Upper lobe of left lung (tissue), 6 donors: ENCODE data around the gene NFATC2. TPM values are rescaled to one million over a fixed set of nuclear protein-coding genes. Genes with fewer than 3 reads are reported as not detected.

Experiments
- ATAC-seq, 2 donors: fragments of 200-7000 bp; cut with Tn5 transposase; one replicate each; pipeline ENCODE4 v1.9.1; 2022; ENCODE audit warnings: mild to moderate bottlenecking in 2 of 2, moderate library complexity in 2 of 2; ENCODE audit not compliant: low FRiP score in 2 of 2
- DNase-seq, 2 donors: peaks; one replicate each; pipeline ENCODE4 v3.0.0-alpha.2; 2019 to 2020
- H3K27ac ChIP-seq, 4 donors: fragments of 200-600 bp; sonication (generic); one replicate each; pipeline ENCODE4 v1.5.1; 2016 to 2019
- H3K27me3 ChIP-seq, 4 donors: fragments of 200-600 bp; sonication (generic); one replicate each; pipeline ENCODE4 v1.5.1; 2017 to 2019
- H3K36me3 ChIP-seq, 4 donors: fragments of 200-600 bp; sonication (generic); one replicate each; pipeline ENCODE4 v1.5.1; 2016 to 2019
- H3K4me1 ChIP-seq, 4 donors: fragments of 200-600 bp; sonication (generic); one replicate each; pipeline ENCODE4 v1.5.1; 2018 to 2019
- H3K4me3 ChIP-seq, 4 donors: fragments of 200-600 bp; sonication (generic); one replicate each; pipeline ENCODE4 v1.5.1; 2017 to 2019; ENCODE audit warnings: mild to moderate bottlenecking in 2 of 4, moderate library complexity in 1 of 4
- H3K9me3 ChIP-seq, 4 donors: fragments of 200-600 bp; sonication (generic); one replicate each; pipeline ENCODE4 v1.5.1; 2018 to 2019
- CTCF ChIP-seq, 6 experiments: fragments of 450-650 bp in 4 of 6; fragments of 200-600 bp in 2 of 6; sonication (generic) in 2 of 6; IDR thresholded peaks; one replicate each; pipeline ENCODE4 v1.5.1; 2016 to 2019; ENCODE audit warnings: antibody characterized with exemption in 6 of 6
- EP300 ChIP-seq, 4 donors: sonication (generic); formaldehyde crosslinking; IDR thresholded peaks; one replicate each; pipeline ENCODE4 v1.5.1; 2017; ENCODE audit warnings: antibody characterized with exemption in 4 of 4, control low read depth in 2 of 4
- POLR2A ChIP-seq, 4 donors: fragments of 450-650 bp; IDR thresholded peaks; one replicate each; pipeline ENCODE4 v1.5.1; 2016 to 2017; ENCODE audit warnings: antibody characterized with exemption in 4 of 4, mild to moderate bottlenecking in 2 of 4
- POLR2AphosphoS5 ChIP-seq, 2 donors: sonication (generic); formaldehyde crosslinking; IDR thresholded peaks; one replicate each; pipeline ENCODE4 v1.5.1; 2017; ENCODE audit warnings: antibody characterized with exemption in 2 of 2
- WGBS, 2 donors: methylation state at CpG; one replicate each; pipeline ENCODE4 v1.1.5; 2017 to 2018; 5-methylcytosine and 5-hydroxymethylcytosine counted together
- total RNA-seq, 6 donors: library from RNA; depleted of rRNA in 4 of 6; stranded (reverse); fragments of >200 nt in 4 of 6; gene quantifications; one replicate each; pipeline versions ENCODE4 v1.1.0 to v1.2.1, GENCODE V29; 2016 to 2021
- donor health status: DM: no; HTN: no; CAD: no; lungs with moderate emphysema.
- donor health status: DM: no; HTN: yes; CAD: no; lungs with severe emphysema.

The NFATC2 gene
- total RNA-seq, 6 donors from 2014 or later = 5.1 to 28.1 (median 7.6) TPM

- H3K9me3 ChIP-seq = no peaks in the 10 kb centered on the region
- 1 to 2% methylated on average over 33 to 74 of the region's 76 CpGs for WGBS, 2 donors
- ATAC-seq = peak; percentile 56 to 86
- peak overlapping the region; percentile 61 to 84 (median 76) for H3K27ac ChIP-seq
- TF ChIP-seq CTCF (IDR thresholded peaks at IDR 0.05) (peak in 1 of 6 experiments; percentile 26), EP300 (IDR thresholded peaks at IDR 0.05) (no peak), POLR2AphosphoS5 (IDR thresholded peaks at IDR 0.05) (peak in 1 of 2 donors; percentile 32), POLR2A (IDR thresholded peaks at IDR 0.05) (peak in 1 of 4 donors; percentile 85)
- peak; percentile 34 to 89 for DNase-seq
- H3K4me3 ChIP-seq = peak overlapping the region in 3 of 4 donors; percentile 44 to 53 (median 47)
- peaks cover 0 to 17% (median 0%) of the 10 kb centered on the region in 4 donors for H3K27me3 ChIP-seq
- H3K36me3 ChIP-seq = no peaks in the 10 kb centered on the region
- H3K4me1 ChIP-seq = peaks cover 24 to 37% (median 33%) of the 10 kb centered on the region in 4 donors
These were observed 20.0 kb upstream of the NFATC2 start for GRCh38 chr20:51562332-51563173.

- H3K36me3 ChIP-seq = no peaks in the 10 kb centered on the region
- peak overlapping the region; percentile 61 to 84 (median 76) for H3K27ac ChIP-seq
- DNase-seq (no peak), ATAC-seq (peak in 1 of 2 donors; percentile 20)
- no peak for TF ChIP-seq EP300 (IDR thresholded peaks at IDR 0.05)
- TF ChIP-seq POLR2A (IDR thresholded peaks at IDR 0.05) = no peak
- TF ChIP-seq POLR2AphosphoS5 (IDR thresholded peaks at IDR 0.05) = no peak
- no peak for TF ChIP-seq CTCF (IDR thresholded peaks at IDR 0.05)
- peaks cover 24 to 37% (median 33%) of the 10 kb centered on the region in 4 donors for H3K4me1 ChIP-seq
- H3K27me3 ChIP-seq = peaks cover 0 to 17% (median 0%) of the 10 kb centered on the region in 4 donors
- no peaks in the 10 kb centered on the region for H3K9me3 ChIP-seq
- 3 to 6% methylated on average over 10 of the region's 10 CpGs for WGBS, 2 donors
- peak overlapping the region in 3 of 4 donors; percentile 44 to 53 (median 47) for H3K4me3 ChIP-seq
These were observed 19.5 kb upstream of the NFATC2 start for GRCh38 chr20:51562027-51562331.

DNA sequence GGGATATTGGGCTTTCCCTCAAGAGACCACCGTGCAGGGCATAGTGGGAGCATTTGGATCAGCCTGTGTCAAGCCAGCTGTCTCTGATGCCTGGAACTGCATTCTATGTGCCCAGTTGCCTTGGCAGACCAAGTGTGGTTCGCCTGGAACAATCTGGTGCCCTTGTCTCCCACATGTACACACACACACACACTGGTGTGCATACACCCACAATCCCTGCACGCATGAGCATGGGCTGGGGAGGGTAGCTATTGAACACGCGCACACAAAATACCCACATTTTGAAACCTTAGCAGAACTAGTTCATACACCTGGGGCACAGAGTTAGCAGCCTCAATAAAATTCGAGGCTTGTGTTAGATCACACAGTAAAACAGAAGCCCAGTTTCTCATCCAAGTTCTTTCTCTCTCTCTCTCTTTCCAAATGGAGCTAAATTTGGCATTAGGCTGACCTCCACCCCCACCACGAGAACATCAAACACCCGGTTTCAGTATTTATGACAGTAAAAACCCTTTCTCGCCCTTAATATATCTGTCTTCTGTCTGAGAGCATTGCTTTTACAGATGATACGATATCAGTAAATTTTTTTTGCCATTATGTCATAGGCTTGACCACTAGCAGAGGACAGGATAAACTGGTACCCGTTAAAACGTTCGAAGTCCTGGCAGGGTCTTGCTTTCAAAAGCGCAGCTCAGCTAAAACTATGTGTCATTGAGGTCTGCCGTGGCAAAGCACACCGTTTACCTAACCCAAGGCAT, 18.2 kb upstream of the NFATC2 start:
- 33 to 43% methylated on average over 16 of the region's 16 CpGs for WGBS, 2 donors
- no peak for ATAC-seq
- Histone ChIP-seq H3K27ac (no peak overlapping the region), H3K4me1 (peaks cover 24 to 37% (median 33%) of the 10 kb centered on the region in 4 donors), H3K9me3 (no peaks in the 10 kb centered on the region), H3K27me3 (peaks cover 0 to 17% (median 0%) of the 10 kb centered on the region in 4 donors), H3K36me3 (no peaks in the 10 kb centered on the region), H3K4me3 (peak overlapping the region in 1 of 4 donors; percentile 53)
- no peak for TF ChIP-seq POLR2A (IDR thresholded peaks at IDR 0.05)
- no peak for DNase-seq

DNA sequence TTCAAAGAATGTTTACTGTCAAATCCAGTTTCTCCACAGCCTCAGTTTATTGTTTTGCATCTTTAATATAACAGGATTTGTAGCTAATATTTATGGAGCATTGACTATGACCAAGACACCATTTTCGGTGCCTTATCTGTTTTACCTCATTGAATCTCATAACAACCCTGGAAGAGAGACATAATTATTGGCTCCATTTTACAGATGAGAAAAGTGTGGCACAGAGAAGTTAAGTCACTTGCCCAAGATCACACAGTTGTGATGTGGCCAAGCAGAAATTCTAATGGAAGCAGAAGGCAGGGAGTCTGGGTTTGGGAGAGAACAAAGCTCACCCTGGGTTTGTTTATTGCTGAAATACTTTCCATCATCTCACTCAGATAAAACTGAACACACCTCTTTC, 17.5 kb upstream of the NFATC2 start:
- TF ChIP-seq POLR2AphosphoS5 (IDR thresholded peaks at IDR 0.05) (no peak), EP300 (IDR thresholded peaks at IDR 0.05) (no peak), CTCF (IDR thresholded peaks at IDR 0.05) (no peak), POLR2A (IDR thresholded peaks at IDR 0.05) (no peak)
- Histone ChIP-seq H3K4me1 (peaks cover 24 to 37% (median 33%) of the 10 kb centered on the region in 4 donors), H3K4me3 (no peak overlapping the region), H3K36me3 (no peaks in the 10 kb centered on the region), H3K9me3 (no peaks in the 10 kb centered on the region), H3K27me3 (peaks cover 0 to 17% (median 0%) of the 10 kb centered on the region in 4 donors), H3K27ac (no peak overlapping the region)
- 92 to 97% methylated on average over 1 of the region's 1 CpG for WGBS, 2 donors
- DNase-seq (no peak), ATAC-seq (no peak)

GRCh38 chr20:51554538-51555165, 12.1 kb upstream of the NFATC2 start:
- Histone ChIP-seq H3K4me1 (no peaks in the 10 kb centered on the region), H3K27me3 (no peaks in the 10 kb centered on the region), H3K27ac (no peak overlapping the region), H3K4me3 (no peak overlapping the region), H3K9me3 (no peaks in the 10 kb centered on the region), H3K36me3 (no peaks in the 10 kb centered on the region)
- peak in 1 of 2 donors; percentile 64 for ATAC-seq
- TF ChIP-seq CTCF (IDR thresholded peaks at IDR 0.05) = no peak
- DNase-seq = no peak
- 60 to 71% methylated on average over 11 of the region's 11 CpGs for WGBS, 2 donors
